Activated gamma-delta T cell (primary cell): ENCODE data around the gene SF3B2.
"Not testable (repeated sequence)": the region's sequence is repeated elsewhere in the genome, so short reads cannot be mapped to it uniquely, and the experiment has no call there.

Experiments used
- DNase-seq: peaks from one replicate; lab custom pipeline; 2025; lab: John Stamatoyannopoulos, UW
- total RNA-seq, 2 donors: gene quantifications; one replicate each; lab custom pipeline; 2026; lab: John Stamatoyannopoulos, UW

Gene SF3B2
- total RNA-seq, result 327 to 329 reads per million in 2 donors

- peak; percentile 95 for DNase-seq
Observed at GRCh38 chr11:66051766-66052663, at the start of gene SF3B2. Gene SF3B2, plus strand, starts transcription at chr11:66052364. Its CDS starts 21 bp downstream, at chr11:66052385.

DNA sequence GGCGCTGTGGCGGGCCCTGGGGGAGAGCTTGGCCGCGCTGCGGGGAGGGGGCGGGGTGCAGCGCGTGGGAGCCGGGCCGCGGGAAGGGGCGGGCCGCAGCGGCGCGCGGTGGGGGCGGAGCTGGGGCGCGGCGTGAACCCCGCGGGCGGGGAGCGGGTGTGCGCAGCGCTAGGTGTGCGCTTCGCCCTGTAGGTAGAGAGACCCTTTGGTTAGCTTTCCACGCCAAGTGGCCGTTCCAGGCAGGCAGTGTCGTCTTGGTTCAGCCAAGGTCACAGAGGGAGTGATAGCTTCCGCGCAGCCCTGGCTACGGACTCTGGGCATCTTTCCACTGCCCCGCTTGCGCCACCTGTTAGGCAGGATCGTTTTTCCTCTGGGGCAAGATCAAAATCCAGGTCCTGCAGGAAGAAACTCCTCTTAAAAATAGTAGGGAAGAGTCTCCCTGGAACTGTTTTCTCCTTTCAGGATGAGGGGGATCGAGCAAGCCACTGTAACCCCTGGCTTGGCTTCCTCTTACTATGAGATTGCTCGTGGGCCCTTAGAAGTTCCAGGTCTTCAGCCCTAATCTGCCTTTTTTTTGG lies 49.4 kb upstream of the SF3B2 start:
- no peak for DNase-seq

DNA sequence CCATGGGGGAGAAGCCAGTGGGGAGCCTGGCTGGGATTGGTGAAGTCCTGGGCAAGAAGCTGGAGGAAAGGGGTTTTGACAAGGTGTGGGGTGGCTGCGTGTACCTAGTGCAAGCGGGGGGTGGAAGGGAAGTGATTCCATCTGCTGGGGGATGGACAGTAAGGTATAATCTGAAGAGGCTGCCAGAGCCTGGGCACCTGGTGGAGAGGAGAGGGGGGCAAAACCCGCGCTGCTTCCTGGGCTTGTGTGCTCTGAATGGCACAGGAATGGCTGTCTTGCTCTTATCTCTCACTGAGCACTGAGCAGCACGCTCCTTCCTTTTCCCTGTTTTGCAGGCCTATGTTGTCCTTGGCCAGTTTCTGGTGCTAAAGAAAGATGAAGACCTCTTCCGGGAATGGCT lies 48.9 kb upstream of the SF3B2 start:
- no peak for DNase-seq

GRCh38 chr11:66004186-66004585 lies 48.0 kb upstream of the SF3B2 start:
- no peak for DNase-seq

DNA sequence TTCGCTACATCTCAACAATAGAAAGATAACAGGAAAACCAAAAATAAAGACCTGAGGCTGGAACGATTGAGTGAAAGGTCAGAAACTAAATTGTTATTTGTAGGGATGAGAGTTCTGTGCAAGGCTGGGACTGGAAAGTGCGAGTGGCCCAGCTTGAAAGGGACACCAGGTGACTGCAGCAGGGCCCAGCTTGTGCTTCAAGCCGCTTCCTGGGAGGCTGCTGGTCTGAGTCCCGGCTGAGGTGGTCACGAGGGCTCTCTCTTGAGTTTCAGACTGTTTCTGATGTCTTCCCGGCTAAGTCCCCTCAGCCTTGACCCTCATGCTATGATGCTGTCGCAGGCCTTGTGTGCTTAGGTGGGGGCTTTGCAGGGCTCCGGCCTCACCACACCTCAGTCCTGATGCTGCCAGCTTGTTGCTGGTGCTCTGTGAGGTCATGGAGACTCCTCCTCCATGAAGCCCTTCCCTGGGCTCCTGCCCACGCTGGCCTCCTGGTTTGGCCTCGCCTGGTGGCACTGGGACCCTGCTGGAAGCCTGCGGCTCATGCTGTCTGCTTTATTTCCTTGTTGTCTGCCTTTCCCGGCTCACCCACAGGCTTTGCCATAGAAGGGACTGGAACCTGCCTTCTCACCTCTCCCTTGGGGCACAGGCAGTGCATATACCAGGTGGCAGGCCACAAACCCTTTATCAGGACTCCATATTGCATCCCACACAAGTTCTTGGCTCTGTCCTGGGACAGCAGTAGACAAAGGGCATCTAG lies 45.9 kb upstream of the SF3B2 start:
- DNase-seq, result no peak

GRCh38 chr11:66006891-66007176 lies 45.3 kb upstream of the SF3B2 start:
- no peak for DNase-seq

- no peak for DNase-seq
Observed at GRCh38 chr11:66007201-66007634, 44.9 kb upstream of the SF3B2 start.

DNA sequence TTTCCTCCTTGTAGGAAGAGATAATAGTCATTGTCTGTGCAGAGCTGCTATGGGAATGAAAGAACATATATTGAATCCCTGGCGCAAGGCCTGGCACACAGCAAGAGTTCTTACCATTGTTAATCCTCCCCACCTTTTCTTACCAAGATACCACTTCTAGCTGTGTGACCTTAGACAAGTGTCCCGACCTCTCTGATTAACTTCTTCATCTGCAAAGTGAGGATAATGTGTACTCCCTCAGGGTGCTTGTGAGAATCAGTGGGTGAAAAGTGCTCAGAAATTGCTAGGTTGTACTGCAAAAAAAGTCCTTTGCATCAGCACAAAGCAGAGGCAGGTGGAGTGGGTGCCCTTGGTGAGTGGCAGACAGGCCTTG lies 44.1 kb upstream of the SF3B2 start:
- DNase-seq, result no peak

GRCh38 chr11:66008468-66009101 lies 43.6 kb upstream of the SF3B2 start:
- DNase-seq, result no peak

GRCh38 chr11:66010036-66010435 lies 42.1 kb upstream of the SF3B2 start:
- not testable (repeated sequence) for DNase-seq

GRCh38 chr11:66011239-66011784 lies 40.9 kb upstream of the SF3B2 start:
- DNase-seq, result no peak

DNA sequence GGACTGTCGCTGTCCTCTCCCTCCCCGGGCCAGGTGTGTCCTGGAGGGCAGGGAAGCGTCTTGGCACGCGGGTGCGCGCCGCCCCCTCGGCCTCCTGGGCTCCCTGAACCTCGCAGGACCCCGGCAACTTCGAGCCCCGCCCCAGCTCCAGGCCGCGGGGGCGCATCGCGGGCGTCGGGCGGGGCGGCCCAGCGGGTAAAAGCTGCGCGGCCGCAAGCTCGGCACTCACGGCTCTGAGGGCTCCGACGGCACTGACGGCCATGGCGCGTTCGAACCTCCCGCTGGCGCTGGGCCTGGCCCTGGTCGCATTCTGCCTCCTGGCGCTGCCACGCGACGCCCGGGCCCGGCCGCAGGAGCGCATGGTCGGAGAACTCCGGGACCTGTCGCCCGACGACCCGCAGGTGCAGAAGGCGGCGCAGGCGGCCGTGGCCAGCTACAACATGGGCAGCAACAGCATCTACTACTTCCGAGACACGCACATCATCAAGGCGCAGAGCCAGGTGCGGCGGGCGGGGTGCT lies 40.3 kb upstream of the SF3B2 start, which contains the start of gene CST6:
CST6 (plus strand) TSS at position 224 of the 519 bp plus-strand sequence; CDS start at position 261, 37 bp downstream.
- DNase-seq, result no peak

DNA sequence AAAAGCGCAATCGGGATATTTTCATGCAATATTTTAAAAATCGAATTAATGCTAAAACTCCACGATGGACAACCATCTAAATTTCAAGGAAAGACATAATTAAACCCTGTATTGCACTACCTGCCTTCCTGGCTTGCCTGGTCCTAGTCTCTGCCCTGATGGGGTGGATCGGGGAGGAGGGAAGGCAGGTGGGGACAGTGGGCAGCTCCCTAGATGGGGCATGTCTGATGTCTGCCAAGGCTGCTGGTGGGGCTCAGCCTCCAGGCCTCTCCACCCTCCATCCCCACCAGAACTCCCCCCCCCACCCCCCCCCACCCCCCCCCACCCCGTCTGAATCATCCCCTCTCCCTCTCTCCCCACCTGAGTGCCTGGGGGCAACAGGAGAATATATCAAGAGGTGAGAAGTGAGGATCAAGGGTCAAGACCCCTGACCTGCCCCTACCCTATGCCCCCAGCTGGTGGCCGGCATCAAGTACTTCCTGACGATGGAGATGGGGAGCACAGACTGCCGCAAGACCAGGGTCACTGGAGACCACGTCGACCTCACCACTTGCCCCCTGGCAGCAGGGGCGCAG lies 39.7 kb upstream of the SF3B2 start:
- no peak for DNase-seq

- DNase-seq, result no peak
Observed at GRCh38 chr11:66012946-66013761, 39.0 kb upstream of the SF3B2 start.

- no peak for DNase-seq
Observed at GRCh38 chr11:66013762-66014100, 38.4 kb upstream of the SF3B2 start.

DNA sequence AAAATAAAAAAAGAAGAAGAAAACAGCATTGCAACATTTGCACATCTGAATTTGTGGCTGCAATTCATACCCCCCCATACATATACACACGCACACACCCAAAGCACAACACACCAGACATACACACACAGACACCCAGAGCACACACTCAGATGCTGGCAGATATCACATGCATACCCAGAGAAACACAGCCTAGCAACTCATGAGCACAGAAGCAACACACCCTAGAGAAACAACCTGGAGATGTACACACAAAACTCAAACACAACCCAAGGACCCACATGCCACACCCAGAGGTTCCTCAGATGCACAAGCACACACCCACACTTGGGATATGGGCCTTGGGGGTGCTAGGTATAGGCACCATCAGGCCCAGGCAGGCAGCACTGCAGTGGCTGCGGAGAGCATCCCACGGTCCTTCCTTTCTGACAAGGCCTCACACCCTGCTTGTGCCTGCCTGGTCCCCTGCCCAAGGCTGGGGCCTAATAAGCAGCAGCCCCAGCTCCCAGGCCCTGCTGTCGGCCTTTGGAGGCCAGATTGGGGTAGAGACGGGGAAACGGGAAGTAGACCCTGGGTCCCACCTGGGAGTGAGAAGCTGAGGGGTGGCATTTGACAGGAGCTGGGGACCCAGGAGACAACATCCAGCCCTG lies 37.2 kb upstream of the SF3B2 start:
- no peak for DNase-seq

- DNase-seq, result no peak
Observed at GRCh38 chr11:66015454-66015881, 36.7 kb upstream of the SF3B2 start.

GRCh38 chr11:66015936-66016792 lies 36.0 kb upstream of the SF3B2 start:
- no peak for DNase-seq

DNA sequence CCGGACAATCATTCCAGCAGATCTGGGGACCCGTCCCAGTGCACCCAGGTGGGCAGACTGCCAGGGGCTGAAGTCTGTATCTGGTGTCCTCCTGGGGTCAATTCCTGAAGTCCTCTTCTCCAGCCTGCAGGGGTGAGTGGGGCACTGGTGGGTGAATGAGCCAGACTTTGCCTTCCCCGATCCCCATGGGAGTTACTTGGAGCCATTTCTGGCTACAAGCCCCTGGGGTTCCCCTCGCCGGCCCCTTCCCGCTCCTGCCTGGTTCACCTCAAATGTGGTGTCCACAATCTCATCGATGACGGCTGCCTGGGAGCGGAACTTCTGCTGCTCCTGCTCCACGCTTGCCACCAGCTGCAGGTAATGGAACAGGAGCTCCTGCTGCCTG lies 35.4 kb upstream of the SF3B2 start:
- no peak for DNase-seq
